IMR-90 (cell line): ENCODE data around the gene USP24. TPM values are rescaled to one million over a fixed set of nuclear protein-coding genes. Genes with fewer than 3 reads are reported as not detected.

Experiments
- ATAC-seq: fragments of 200-7000 bp; cut with Tn5 transposase; 2 replicates; pipeline ENCODE4 v1.9.1; 2020; ENCODE audit warnings: low read depth, mild to moderate bottlenecking, moderate library complexity
- BruUV-seq: library from RNA; stranded (reverse); fragments of 400-500 nt; replicated peaks from 2 replicates; lab custom pipeline; 2021; lab: Mats Ljungman, UMichigan
- CTCF ChIA-PET: fragments of 300-600 bp; formaldehyde crosslinking; extraction: SDS; loops from one replicate; lab custom pipeline; 2021; ENCODE audit warnings: antibody characterized with exemption; lab: Yijun Ruan, JAX
- POLR2A ChIA-PET: fragments of 300-600 bp; sonication (Branson Sonifier 250); formaldehyde crosslinking; loops from one replicate; lab custom pipeline; 2022; ENCODE audit warnings: antibody characterized with exemption; ENCODE audit not compliant: unreplicated experiment; lab: Charles Lee
- DNase-seq: peaks from one replicate; pipeline ENCODE4 v3.0.0; 2013
- H2AFZ ChIP-seq: replicated peaks from 2 replicates; pipeline ENCODE3; 2013; ENCODE audit warnings: low read length, mild to moderate bottlenecking; ENCODE audit not compliant: poor library complexity
- H2AK5ac ChIP-seq: 2 replicates; pipeline ENCODE4 v1.6.1; 2013; ENCODE audit warnings: low read depth, low read length, inconsistent platforms
- H2AK9ac ChIP-seq: replicated peaks from 2 replicates; pipeline ENCODE3; 2013; ENCODE audit warnings: mild to moderate bottlenecking, low read depth, low read length, moderate library complexity; ENCODE audit not compliant: poor library complexity
- H2BK120ac ChIP-seq: 2 replicates; pipeline ENCODE4 v1.6.1; 2013; ENCODE audit warnings: low read depth, low read length, inconsistent platforms
- H2BK15ac ChIP-seq: 3 replicates; pipeline ENCODE4 v1.6.1; 2013; ENCODE audit warnings: low read depth, low read length, inconsistent platforms
- H2BK20ac ChIP-seq: 2 replicates; pipeline ENCODE4 v1.6.1; 2013; ENCODE audit warnings: low read depth, mild to moderate bottlenecking, inconsistent platforms, low read length, moderate library complexity
- H2BK5ac ChIP-seq: 2 replicates; pipeline ENCODE4 v1.6.1; 2013; ENCODE audit warnings: mild to moderate bottlenecking, low read depth, low read length, inconsistent platforms; ENCODE audit not compliant: poor library complexity, severe bottlenecking
- H3K14ac ChIP-seq: replicated peaks from 2 replicates; pipeline ENCODE4 v1.6.1; 2013; ENCODE audit warnings: low read depth, low read length, inconsistent platforms
- H3K18ac ChIP-seq: 2 replicates; pipeline ENCODE4 v1.6.1; 2013; ENCODE audit warnings: low read depth, low read length, control low read depth
- H3K23ac ChIP-seq: 2 replicates; pipeline ENCODE4 v1.6.1; 2013; ENCODE audit warnings: low read depth, low read length, inconsistent platforms
- H3K27ac ChIP-seq: 2 replicates; pipeline ENCODE4 v1.5.1; 2013; ENCODE audit warnings: mild to moderate bottlenecking, control low read depth, low read length; ENCODE audit not compliant: insufficient read depth
- H3K27me3 ChIP-seq: 2 replicates; pipeline ENCODE4 v1.6.1; 2013; ENCODE audit warnings: low read length; ENCODE audit not compliant: control insufficient read depth, insufficient read depth
- H3K36me3 ChIP-seq: 2 replicates; pipeline ENCODE4 v1.6.1; 2013; ENCODE audit warnings: low read length, mixed read lengths; ENCODE audit not compliant: control insufficient read depth, insufficient read depth
- H3K4ac ChIP-seq: 2 replicates; pipeline ENCODE4 v1.6.1; 2013; ENCODE audit warnings: low read depth, low read length, inconsistent platforms
- H3K4me1 ChIP-seq: 2 replicates; pipeline ENCODE4 v1.6.1; 2013; ENCODE audit warnings: low read length, mixed read lengths; ENCODE audit not compliant: control insufficient read depth, insufficient read depth
- H3K4me2 ChIP-seq: 2 replicates; pipeline ENCODE4 v1.6.1; 2013; ENCODE audit warnings: low read depth, mild to moderate bottlenecking, control low read depth, low read length, moderate library complexity
- H3K4me3 ChIP-seq: 2 replicates; pipeline ENCODE4 v1.5.1; 2013; ENCODE audit warnings: low read depth, mild to moderate bottlenecking, control low read depth, low read length, moderate library complexity; ENCODE audit not compliant: insufficient read depth
- H3K56ac ChIP-seq: 2 replicates; pipeline ENCODE4 v1.6.1; 2013; ENCODE audit warnings: low read length, inconsistent platforms; ENCODE audit not compliant: insufficient read depth; ENCODE audit errors: extremely low read depth
- H3K79me1 ChIP-seq, 2 experiments: 2 replicates each; pipeline ENCODE4 v1.6.1; 2013; ENCODE audit warnings: low read length in 2 of 2, inconsistent platforms in 1 of 2, low read depth in 1 of 2
- H3K9ac ChIP-seq: 2 replicates; pipeline ENCODE4 v1.6.1; 2013; ENCODE audit warnings: low read depth, low read length, control low read depth
- H3K9me1 ChIP-seq: 2 replicates; pipeline ENCODE4 v1.6.1; 2013; ENCODE audit warnings: low read length, inconsistent platforms; ENCODE audit not compliant: insufficient read depth
- H3K9me3 ChIP-seq: 2 replicates; pipeline ENCODE4 v1.6.1; 2013; ENCODE audit warnings: low read length; ENCODE audit not compliant: control insufficient read depth, insufficient read depth
- H4K20me1 ChIP-seq: 2 replicates; pipeline ENCODE4 v1.6.1; 2013; ENCODE audit warnings: low read length, inconsistent platforms; ENCODE audit not compliant: insufficient read depth
- H4K5ac ChIP-seq: 2 replicates; pipeline ENCODE4 v1.6.1; 2013; ENCODE audit warnings: mild to moderate bottlenecking, low read depth, low read length, control low read depth
- H4K8ac ChIP-seq, 2 experiments: 2 replicates each; pipeline ENCODE4 v1.6.1; 2013; ENCODE audit warnings: low read depth in 2 of 2, low read length in 2 of 2, control low read depth in 1 of 2, inconsistent platforms in 1 of 2
- H4K91ac ChIP-seq: 2 replicates; pipeline ENCODE4 v1.6.1; 2013; ENCODE audit warnings: low read depth, low read length, inconsistent platforms; ENCODE audit not compliant: insufficient read depth
- BHLHE40 ChIP-seq: fragments of 150-350 bp; IDR thresholded peaks from 2 replicates; pipeline ENCODE4 v1.6.1; 2016; ENCODE audit warnings: mild to moderate bottlenecking, low read depth, low read length
- CEBPB ChIP-seq: IDR thresholded peaks from 2 replicates; pipeline ENCODE4 v1.6.1; 2012; ENCODE audit warnings: low read depth, low read length, improper control_type of control experiment
- CHD1 ChIP-seq: IDR thresholded peaks from 2 replicates; pipeline ENCODE4 v1.6.1; 2012; ENCODE audit warnings: low read depth, low read length, improper control_type of control experiment
- ELK1 ChIP-seq: fragments of 150-350 bp; IDR thresholded peaks from 2 replicates; pipeline ENCODE4 v1.6.1; 2016; ENCODE audit warnings: low read depth, mild to moderate bottlenecking, low read length, moderate library complexity, borderline replicate concordance
- FOS ChIP-seq: fragments of 150-350 bp; IDR thresholded peaks from 2 replicates; pipeline ENCODE4 v1.6.1; 2016; ENCODE audit warnings: low read depth, low read length
- MAFK ChIP-seq: IDR thresholded peaks from 2 replicates; pipeline ENCODE4 v1.6.1; 2012; ENCODE audit warnings: low read depth, low read length, improper control_type of control experiment
- MAZ ChIP-seq: IDR thresholded peaks from 2 replicates; pipeline ENCODE4 v1.6.1; 2012; ENCODE audit warnings: low read depth, mild to moderate bottlenecking, low read length, improper control_type of control experiment, moderate library complexity, borderline replicate concordance
- MXI1 ChIP-seq: IDR thresholded peaks from 2 replicates; pipeline ENCODE4 v1.6.1; 2012; ENCODE audit warnings: low read depth, mild to moderate bottlenecking, low read length, moderate library complexity, borderline replicate concordance
- NFE2L2 ChIP-seq: fragments of 150-350 bp; IDR thresholded peaks from 2 replicates; pipeline ENCODE4 v1.6.1; 2016; ENCODE audit warnings: low read depth, mild to moderate bottlenecking, low read length
- POLR2A ChIP-seq: IDR thresholded peaks from 2 replicates; pipeline ENCODE4 v1.6.1; 2012; ENCODE audit warnings: mild to moderate bottlenecking, low read depth, low read length
- RAD21 ChIP-seq: IDR thresholded peaks from 2 replicates; pipeline ENCODE4 v1.6.1; 2012; ENCODE audit warnings: low read length, improper control_type of control experiment
- RCOR1 ChIP-seq: IDR thresholded peaks from 2 replicates; pipeline ENCODE4 v1.6.1; 2012; ENCODE audit warnings: mild to moderate bottlenecking, low read length, improper control_type of control experiment; ENCODE audit not compliant: insufficient replicate concordance
- RFX5 ChIP-seq: IDR thresholded peaks from 2 replicates; pipeline ENCODE4 v1.8.0; 2012; ENCODE audit warnings: low read depth, mild to moderate bottlenecking, low read length, moderate library complexity
- SMC3 ChIP-seq: fragments of 150-350 bp; IDR thresholded peaks from 2 replicates; pipeline ENCODE4 v1.6.1; 2016; ENCODE audit warnings: low read depth, mild to moderate bottlenecking, antibody characterized with exemption, low read length, moderate library complexity
- WGBS, 2 experiments: methylation state at CpG; one replicate each; pipeline versions ENCODE4 v1.1.5 to v1.1.7; 2013; ENCODE audit warnings: missing lambda C conversion rate in 2 of 2; ENCODE audit not compliant: insufficient read length in 1 of 2; ENCODE audit errors: extremely low coverage in 2 of 2; 5-methylcytosine and 5-hydroxymethylcytosine counted together
- dilution Hi-C: fragments of 300-500 bp; cut with HindIII; formaldehyde crosslinking; loops from one replicate; pipeline ENCODE4 v1.14.3; 2018; ENCODE audit warnings: low sequenced_read_pairs; ENCODE audit not compliant: unreplicated experiment
- in situ Hi-C: fragments of 300-500 bp; cut with MboI; formaldehyde crosslinking; loops from 3 replicates; pipeline ENCODE4 v1.14.3; 2019; ENCODE audit warnings: low sequenced_read_pairs, inconsistent platforms, mixed read lengths
- intact Hi-C: fragments of 100-400 bp; cut with micrococcal nuclease; formaldehyde crosslinking; loops from 2 replicates; pipeline ENCODE4 v1.10.0; 2022
- polyA plus RNA-seq, 3 experiments: library from polyadenylated mRNA; depleted of rRNA; stranded (reverse); fragments of >200 nt; gene quantifications; 2 replicates each; pipeline ENCODE4 v1.2.3, GENCODE V29; 2012; ENCODE audit warnings: low replicate concordance in 1 of 3
- total RNA-seq: library from RNA; depleted of rRNA; stranded (reverse); fragments of >200 nt; gene quantifications from 2 replicates; pipeline ENCODE4 v1.2.3, GENCODE V29; 2012
- TF ChIP-seq, protein P1 (sequence below): fragments of 150-350 bp; IDR thresholded peaks from 2 replicates; pipeline ENCODE4 v1.6.1; 2017; ENCODE audit warnings: mild to moderate bottlenecking, antibody characterized with exemption, low read length, low read depth
- TF ChIP-seq, protein P2 (sequence below): conservative IDR thresholded peaks from 2 replicates; pipeline ENCODE4 v1.5.1; 2012; ENCODE audit warnings: mild to moderate bottlenecking, low read depth, low read length, improper control_type of control experiment

The USP24 gene
- total and polyA plus RNA-seq, 2 of the 4 experiments (the other 2 are of a cell fraction): 8.4 to 36.7 TPM

- in situ Hi-C loops: no loop called here
- H3K79me1 ChIP-seq: no peaks in the 10 kb centered on the region
- H2AFZ ChIP-seq: no peak overlapping the region
- H2BK5ac ChIP-seq: no peak overlapping the region
- H3K23ac ChIP-seq: no peak overlapping the region
- 0 out of 2 replicates have a peak, but pooled peaks cover 2% of the 10 kb centered on the region for H3K27me3 ChIP-seq
- no peak overlapping the region for H3K56ac ChIP-seq
- no peak overlapping the region for H2AK5ac ChIP-seq
- H2AK9ac ChIP-seq: no peak overlapping the region
- H2BK15ac ChIP-seq: no peak overlapping the region
- no peak overlapping the region for H3K14ac ChIP-seq
- TF ChIP-seq, protein P1, sequence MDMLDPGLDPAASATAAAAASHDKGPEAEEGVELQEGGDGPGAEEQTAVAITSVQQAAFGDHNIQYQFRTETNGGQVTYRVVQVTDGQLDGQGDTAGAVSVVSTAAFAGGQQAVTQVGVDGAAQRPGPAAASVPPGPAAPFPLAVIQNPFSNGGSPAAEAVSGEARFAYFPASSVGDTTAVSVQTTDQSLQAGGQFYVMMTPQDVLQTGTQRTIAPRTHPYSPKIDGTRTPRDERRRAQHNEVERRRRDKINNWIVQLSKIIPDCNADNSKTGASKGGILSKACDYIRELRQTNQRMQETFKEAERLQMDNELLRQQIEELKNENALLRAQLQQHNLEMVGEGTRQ: no peak
- TF ChIP-seq ELK1 (no peak), RFX5 (no peak), FOS (no peak), BHLHE40 (no peak), CHD1 (no peak), CEBPB (no peak), MXI1 (no peak), RCOR1 (no peak), SMC3 (no peak), MAZ (no peak), POLR2A (no peak), NFE2L2 (no peak), MAFK (no peak), RAD21 (no peak)
- TF ChIP-seq, protein P2, sequence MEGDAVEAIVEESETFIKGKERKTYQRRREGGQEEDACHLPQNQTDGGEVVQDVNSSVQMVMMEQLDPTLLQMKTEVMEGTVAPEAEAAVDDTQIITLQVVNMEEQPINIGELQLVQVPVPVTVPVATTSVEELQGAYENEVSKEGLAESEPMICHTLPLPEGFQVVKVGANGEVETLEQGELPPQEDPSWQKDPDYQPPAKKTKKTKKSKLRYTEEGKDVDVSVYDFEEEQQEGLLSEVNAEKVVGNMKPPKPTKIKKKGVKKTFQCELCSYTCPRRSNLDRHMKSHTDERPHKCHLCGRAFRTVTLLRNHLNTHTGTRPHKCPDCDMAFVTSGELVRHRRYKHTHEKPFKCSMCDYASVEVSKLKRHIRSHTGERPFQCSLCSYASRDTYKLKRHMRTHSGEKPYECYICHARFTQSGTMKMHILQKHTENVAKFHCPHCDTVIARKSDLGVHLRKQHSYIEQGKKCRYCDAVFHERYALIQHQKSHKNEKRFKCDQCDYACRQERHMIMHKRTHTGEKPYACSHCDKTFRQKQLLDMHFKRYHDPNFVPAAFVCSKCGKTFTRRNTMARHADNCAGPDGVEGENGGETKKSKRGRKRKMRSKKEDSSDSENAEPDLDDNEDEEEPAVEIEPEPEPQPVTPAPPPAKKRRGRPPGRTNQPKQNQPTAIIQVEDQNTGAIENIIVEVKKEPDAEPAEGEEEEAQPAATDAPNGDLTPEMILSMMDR: no peak
- no peaks in the 10 kb centered on the region for H4K20me1 ChIP-seq
- WGBS, 2 experiments: no CpG with 5 or more reads among the region's 3 CpGs
- no peaks in the 10 kb centered on the region for H3K36me3 ChIP-seq
- ATAC-seq (no peak), DNase-seq (no peak)
- H3K4me3 ChIP-seq: no peak overlapping the region
- H4K5ac ChIP-seq: no peak overlapping the region
- no peak overlapping the region for H3K4me2 ChIP-seq
- H4K91ac ChIP-seq: no peak overlapping the region
- CTCF ChIA-PET: interaction anchor here (0.6 kb wide), 1 partner anchor 66 kb away, joined by 3 read pairs; no protein-coding TSS in a partner anchor
- no peak overlapping the region for H3K27ac ChIP-seq
- no peak overlapping the region for H4K8ac ChIP-seq
- intact Hi-C loops: no loop called here
- H3K4ac ChIP-seq: no peak overlapping the region
- BruUV-seq: no TSS peak
- no peaks in the 10 kb centered on the region; the same call in 1 of the 2 replicates for H3K4me1 ChIP-seq
- H2BK120ac ChIP-seq: no peak overlapping the region
- H2BK20ac ChIP-seq: no peak overlapping the region
- H3K9me3 ChIP-seq: no peaks in the 10 kb centered on the region
- no peak overlapping the region for H3K9ac ChIP-seq
- POLR2A ChIA-PET: no interaction called here
- dilution Hi-C loops: no loop called here
- no peaks in the 10 kb centered on the region for H3K9me1 ChIP-seq
- no peak overlapping the region for H3K18ac ChIP-seq
These were observed 40.7 kb upstream of the USP24 start for GRCh38 chr1:55255901-55256300.
